Thyroid gland (tissue), 4 donors: ENCODE measurements around the gene EEF1A2. TPM values are rescaled to one million over a fixed set of nuclear protein-coding genes. Genes with fewer than 3 reads are reported as not detected.

Experiments used
- DNase-seq, 2 donors: peaks; one replicate each; pipeline ENCODE4 v3.0.0-alpha.2; 2019
- H3K27ac ChIP-seq, 3 donors: fragments of 200-600 bp; sonication (generic); 1 replicate in 2 of 3; 2 replicates in 1 of 3; pipeline ENCODE4 v1.5.1; 2016 to 2019; ENCODE audit warnings: mild to moderate bottlenecking in 1 of 3, moderate library complexity in 1 of 3
- H3K27me3 ChIP-seq: fragments of 200-600 bp; sonication (generic); one replicate; pipeline ENCODE4 v1.5.1; 2019
- H3K36me3 ChIP-seq, 2 donors: fragments of 200-600 bp; sonication (generic); one replicate each; pipeline ENCODE4 v1.5.1; 2016 to 2019
- H3K4me1 ChIP-seq, 2 donors: fragments of 200-600 bp; sonication (generic); one replicate each; pipeline ENCODE4 v1.5.1; 2017 to 2019
- H3K4me3 ChIP-seq, 3 donors: fragments of 200-600 bp; sonication (generic); replicated peaks in 1 of 3; 1 replicate in 2 of 3; 2 replicates in 1 of 3; pipeline ENCODE4 v1.5.1; 2016; ENCODE audit warnings: mild to moderate bottlenecking in 1 of 3
- H3K9me3 ChIP-seq: fragments of 200-600 bp; sonication (generic); one replicate; pipeline ENCODE4 v1.5.1; 2017
- CTCF ChIP-seq, 6 experiments: fragments of 200-600 bp in 3 of 6; fragments of 450-650 bp in 3 of 6; sonication (generic) in 3 of 6; IDR thresholded peaks; one replicate each; pipeline ENCODE4 v1.5.1; 2016 to 2019; ENCODE audit warnings: antibody characterized with exemption in 6 of 6, mild to moderate bottlenecking in 2 of 6, inconsistent platforms in 1 of 6, moderate library complexity in 1 of 6
- POLR2A ChIP-seq, 2 donors: fragments of 450-650 bp; IDR thresholded peaks; one replicate each; pipeline ENCODE4 v1.6.1; 2017; ENCODE audit warnings: antibody characterized with exemption in 2 of 2, mild to moderate bottlenecking in 2 of 2, moderate library complexity in 1 of 2
- WGBS, 2 donors: methylation state at CpG; one replicate each; pipeline ENCODE4 v1.1.5; 2017; 5-methylcytosine and 5-hydroxymethylcytosine counted together
- intact Hi-C: fragments of 100-400 bp; cut with DNase I; formaldehyde crosslinking; loops from one replicate; pipeline ENCODE4 v1.15.1; 2023
- total RNA-seq, 4 donors: library from RNA; depleted of rRNA; stranded (reverse); fragments of >200 nt; gene quantifications; one replicate each; pipeline ENCODE4 v1.2.3, GENCODE V29; 2016

EEF1A2 gene
- total RNA-seq, 4 donors from 2014 or later, result 0.22 to 2.0 (median 1.3) TPM

DNA sequence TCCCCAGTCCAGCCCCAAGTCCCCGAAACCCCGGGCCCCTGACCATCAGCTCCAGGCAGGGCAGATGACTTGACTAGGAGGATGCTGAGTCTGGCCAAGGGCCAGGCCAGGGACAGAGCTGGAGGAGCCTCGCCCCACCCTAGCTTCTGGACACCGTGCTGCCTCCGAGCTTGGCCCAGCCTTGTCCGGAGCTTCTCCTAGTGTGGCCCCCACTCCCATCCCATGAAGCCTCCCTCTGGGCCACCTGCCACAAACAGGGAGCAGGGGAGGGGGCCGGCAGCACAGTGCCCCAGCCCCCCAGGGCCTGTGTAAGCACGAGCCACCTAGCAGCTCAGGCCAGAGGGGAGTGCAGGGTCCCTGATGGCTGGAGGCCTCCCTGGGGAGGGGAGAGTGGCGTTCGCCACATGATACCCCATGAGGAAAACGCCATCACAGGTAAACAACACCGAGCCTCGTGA lies 5.3 kb downstream of the EEF1A2 start:
- Histone ChIP-seq H3K27me3 (no peaks in the 10 kb centered on the region), H3K9me3 (no peaks in the 10 kb centered on the region), H3K4me1 (peaks cover 0 to 9% of the 10 kb centered on the region in 2 donors), H3K27ac (no peak overlapping the region), H3K36me3 (no peaks in the 10 kb centered on the region), H3K4me3 (no peak overlapping the region)
- TF ChIP-seq POLR2A (IDR thresholded peaks at IDR 0.05) (no peak), CTCF (IDR thresholded peaks at IDR 0.05) (no peak)
- no peak for DNase-seq
- intact Hi-C loops, result no loop called here
- WGBS, 2 donors, result 61 to 63% methylated on average over 7 to 8 of the region's 13 CpGs

GRCh38 chr20:63492982-63493381 lies 5.9 kb downstream of the EEF1A2 start:
- 87 to 95% methylated on average over 6 to 14 of the region's 14 CpGs for WGBS, 2 donors
- H3K36me3 ChIP-seq, result no peaks in the 10 kb centered on the region
- TF ChIP-seq CTCF (IDR thresholded peaks at IDR 0.05), result no peak
- no peak for TF ChIP-seq POLR2A (IDR thresholded peaks at IDR 0.05)
- no peak for DNase-seq
- H3K4me1 ChIP-seq, result peaks cover 0 to 3% of the 10 kb centered on the region in 2 donors
- H3K27ac ChIP-seq, result no peak overlapping the region
- intact Hi-C loops, result no loop called here
- no peaks in the 10 kb centered on the region for H3K27me3 ChIP-seq
- H3K9me3 ChIP-seq, result no peaks in the 10 kb centered on the region
- H3K4me3 ChIP-seq, result no peak overlapping the region

GRCh38 chr20:63492518-63492917 lies 6.4 kb downstream of the EEF1A2 start:
- H3K27ac ChIP-seq, result no peak overlapping the region
- DNase-seq, result no peak
- intact Hi-C loops, result no loop called here
- no peak overlapping the region for H3K4me3 ChIP-seq
- peaks cover 3% of the 10 kb centered on the region for H3K27me3 ChIP-seq
- TF ChIP-seq CTCF (IDR thresholded peaks at IDR 0.05) (no peak), POLR2A (IDR thresholded peaks at IDR 0.05) (no peak)
- H3K9me3 ChIP-seq, result no peaks in the 10 kb centered on the region
- H3K36me3 ChIP-seq, result no peaks in the 10 kb centered on the region
- no peaks in the 10 kb centered on the region for H3K4me1 ChIP-seq
- 83 to 91% methylated on average over 2 of the region's 2 CpGs for WGBS, 2 donors

DNA sequence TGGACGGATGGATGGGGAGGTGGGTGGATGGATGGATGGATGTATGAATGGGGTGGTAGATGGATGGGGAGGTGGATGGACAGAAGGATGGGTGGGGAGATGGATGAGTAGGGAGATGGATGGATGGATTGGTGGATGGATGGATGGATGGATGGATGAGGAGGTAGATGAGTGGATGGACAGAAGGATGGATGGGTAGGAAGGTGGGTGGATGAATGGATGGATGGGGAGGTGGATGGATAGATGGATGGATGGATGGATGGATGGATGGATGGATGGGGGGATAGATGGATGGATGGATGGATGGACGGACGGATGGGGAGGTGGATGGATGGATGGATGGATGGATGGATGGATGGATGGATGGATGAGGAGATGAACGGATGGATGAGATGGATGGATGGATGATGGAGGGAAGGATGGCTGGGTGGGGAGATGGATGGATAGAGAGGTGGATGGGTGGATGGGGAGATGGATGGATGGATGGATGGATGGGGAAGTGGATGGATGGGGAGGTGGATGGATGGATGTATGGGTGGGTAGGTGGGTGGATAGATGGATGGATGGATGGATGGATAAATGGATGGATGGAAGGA lies 7.2 kb downstream of the EEF1A2 start:
- 55 to 58% methylated on average over 4 of the region's 4 CpGs for WGBS, 2 donors
- Histone ChIP-seq H3K36me3 (no peaks in the 10 kb centered on the region), H3K27me3 (peaks cover 7% of the 10 kb centered on the region), H3K4me1 (no peaks in the 10 kb centered on the region), H3K4me3 (no peak overlapping the region), H3K27ac (no peak overlapping the region), H3K9me3 (no peaks in the 10 kb centered on the region)
- intact Hi-C loops, result no loop called here
- no peak for DNase-seq
- TF ChIP-seq CTCF (IDR thresholded peaks at IDR 0.05), result no peak
- no peak for TF ChIP-seq POLR2A (IDR thresholded peaks at IDR 0.05)

- Histone ChIP-seq H3K4me1 (no peaks in the 10 kb centered on the region), H3K27me3 (peaks cover 7% of the 10 kb centered on the region), H3K9me3 (no peaks in the 10 kb centered on the region), H3K27ac (no peak overlapping the region), H3K4me3 (no peak overlapping the region), H3K36me3 (no peaks in the 10 kb centered on the region)
- no peak for DNase-seq
- intact Hi-C loops, result no loop called here
- WGBS, 2 donors, result 94 to 100% methylated on average over 2 to 3 of the region's 4 CpGs
- TF ChIP-seq POLR2A (IDR thresholded peaks at IDR 0.05) (no peak), CTCF (IDR thresholded peaks at IDR 0.05) (no peak)
These were observed 7.8 kb downstream of the EEF1A2 start for GRCh38 chr20:63491078-63491477.
